ENCODE data around the gene HEPHL1.
"Not testable (repeated sequence)": the region's sequence is repeated elsewhere in the genome, so short reads cannot be mapped to it uniquely, and the experiment has no call there.

Gene HEPHL1, protein sequence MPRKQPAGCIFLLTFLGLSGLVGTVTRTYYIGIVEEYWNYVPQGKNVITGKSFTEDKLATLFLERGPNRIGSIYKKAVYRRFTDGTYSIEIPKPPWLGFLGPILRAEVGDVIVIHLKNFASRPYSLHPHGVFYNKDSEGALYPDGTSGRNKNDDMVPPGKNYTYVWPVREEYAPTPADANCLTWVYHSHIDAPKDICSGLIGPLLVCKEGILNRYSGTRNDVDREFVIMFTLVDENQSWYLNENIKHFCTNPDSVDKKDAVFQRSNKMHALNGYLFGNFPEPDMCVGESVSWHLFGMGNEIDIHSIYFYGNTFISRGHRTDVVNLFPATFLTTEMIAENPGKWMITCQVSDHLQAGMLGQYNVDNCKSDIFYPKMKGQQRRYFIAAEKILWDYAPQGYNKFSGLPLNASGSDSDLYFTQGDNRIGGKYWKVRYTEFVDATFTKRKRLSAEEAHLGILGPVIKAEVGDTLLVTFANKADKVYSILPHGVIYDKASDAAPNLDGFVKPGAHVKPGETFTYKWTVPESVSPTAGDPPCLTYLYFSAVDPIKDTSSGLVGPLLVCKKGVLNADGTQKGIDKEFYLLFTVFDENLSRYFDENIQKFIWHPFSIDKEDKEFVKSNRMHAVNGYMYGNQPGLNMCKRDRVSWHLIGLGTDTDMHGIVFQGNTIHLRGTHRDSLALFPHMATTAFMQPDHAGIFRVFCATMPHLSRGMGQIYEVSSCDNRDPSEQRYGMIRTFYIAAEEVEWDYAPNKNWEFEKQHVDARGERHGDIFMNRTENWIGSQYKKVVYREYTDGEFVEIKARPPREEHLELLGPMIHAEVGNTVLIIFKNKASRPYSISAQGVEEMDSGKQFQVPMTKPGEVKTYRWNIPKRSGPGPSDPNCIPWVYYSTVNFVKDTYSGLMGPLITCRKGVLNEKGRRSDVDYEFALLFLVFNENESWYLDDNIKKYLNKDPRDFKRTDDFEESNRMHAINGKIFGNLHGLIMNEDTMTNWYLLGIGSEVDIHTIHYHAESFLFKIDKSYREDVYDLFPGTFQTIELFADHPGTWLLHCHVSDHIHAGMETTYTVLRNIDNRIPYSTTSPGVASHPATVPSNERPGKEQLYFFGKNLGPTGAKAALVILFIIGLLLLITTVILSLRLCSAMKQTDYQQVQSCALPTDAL

DNA sequence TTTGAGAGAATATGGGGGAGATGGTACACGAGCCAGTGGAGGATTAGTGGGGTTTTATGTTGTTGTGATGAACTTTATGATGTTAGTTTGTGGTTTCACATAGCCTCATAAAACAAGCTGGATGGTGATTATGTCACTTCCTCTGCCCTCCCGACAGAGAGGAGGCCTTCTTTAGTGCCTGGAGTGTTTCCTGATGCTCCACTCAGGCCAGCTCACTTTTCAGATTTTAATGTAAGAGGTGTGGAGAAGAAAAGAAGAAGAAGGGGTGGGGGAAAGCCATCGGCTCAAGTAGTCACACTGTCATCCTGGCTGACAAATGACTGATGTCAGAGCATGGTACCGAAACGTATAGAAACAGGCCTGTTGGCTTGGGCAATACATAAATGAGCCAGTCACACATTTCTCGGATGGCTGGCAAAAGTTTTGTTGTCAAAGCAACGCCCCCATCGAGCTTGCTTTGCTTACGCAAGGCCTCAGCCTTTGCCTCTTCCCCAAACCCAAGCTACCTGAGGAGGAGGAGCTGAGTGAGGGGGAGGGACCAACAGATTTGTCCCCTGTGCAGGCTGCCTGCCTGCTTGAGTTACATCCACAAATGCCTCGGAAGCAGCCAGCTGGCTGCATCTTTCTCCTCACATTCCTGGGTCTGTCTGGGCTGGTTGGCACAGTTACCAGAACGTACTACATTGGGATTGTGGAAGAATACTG is at the start of gene HEPHL1:
HEPHL1 (plus strand) TSS at position 578 of the 705 bp plus-strand sequence; CDS start at position 593, 15 bp downstream.
- TF ChIP-seq, protein P1, sequence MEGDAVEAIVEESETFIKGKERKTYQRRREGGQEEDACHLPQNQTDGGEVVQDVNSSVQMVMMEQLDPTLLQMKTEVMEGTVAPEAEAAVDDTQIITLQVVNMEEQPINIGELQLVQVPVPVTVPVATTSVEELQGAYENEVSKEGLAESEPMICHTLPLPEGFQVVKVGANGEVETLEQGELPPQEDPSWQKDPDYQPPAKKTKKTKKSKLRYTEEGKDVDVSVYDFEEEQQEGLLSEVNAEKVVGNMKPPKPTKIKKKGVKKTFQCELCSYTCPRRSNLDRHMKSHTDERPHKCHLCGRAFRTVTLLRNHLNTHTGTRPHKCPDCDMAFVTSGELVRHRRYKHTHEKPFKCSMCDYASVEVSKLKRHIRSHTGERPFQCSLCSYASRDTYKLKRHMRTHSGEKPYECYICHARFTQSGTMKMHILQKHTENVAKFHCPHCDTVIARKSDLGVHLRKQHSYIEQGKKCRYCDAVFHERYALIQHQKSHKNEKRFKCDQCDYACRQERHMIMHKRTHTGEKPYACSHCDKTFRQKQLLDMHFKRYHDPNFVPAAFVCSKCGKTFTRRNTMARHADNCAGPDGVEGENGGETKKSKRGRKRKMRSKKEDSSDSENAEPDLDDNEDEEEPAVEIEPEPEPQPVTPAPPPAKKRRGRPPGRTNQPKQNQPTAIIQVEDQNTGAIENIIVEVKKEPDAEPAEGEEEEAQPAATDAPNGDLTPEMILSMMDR (IDR thresholded peaks at IDR 0.05; ENCODE audit: insufficient read depth, low read length, missing control alignments): no peak
- CTCF ChIA-PET: interaction anchor here (1.2 to 1.4 kb wide), 2 partner anchors 9 to 100 kb away, joined by 4 read pairs; no protein-coding TSS in a partner anchor
- H3K4me3 ChIP-seq (ENCODE audit: low read depth, low read length): no peak within 1 kb of the TSS
- POLR2A ChIA-PET: no interaction called here
- DNase-seq (ENCODE audit: low read depth, low spot score): no peak

DNA sequence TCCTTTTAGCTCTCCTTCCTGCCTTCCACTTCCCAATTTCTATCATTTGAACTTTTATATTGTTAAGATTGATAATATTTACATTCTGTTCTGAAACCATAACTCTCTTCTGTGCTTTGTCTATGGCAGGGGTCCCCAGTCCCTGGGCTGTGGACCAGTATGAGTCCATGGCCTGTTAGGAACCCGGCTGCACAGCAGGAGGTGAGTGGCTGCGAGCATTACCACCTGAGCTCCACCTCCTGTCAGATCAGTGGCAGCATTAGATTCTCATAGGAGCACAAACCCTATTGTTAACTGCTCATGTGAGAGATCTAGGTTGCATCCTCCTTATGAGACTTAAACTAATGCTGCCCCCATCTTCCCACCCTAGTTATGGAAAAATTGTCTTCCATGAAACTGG is 48.4 kb upstream of the HEPHL1 start:
- TF ChIP-seq, protein P1 (IDR thresholded peaks at IDR 0.05; ENCODE audit: insufficient read depth, low read length, missing control alignments): no peak

DNA sequence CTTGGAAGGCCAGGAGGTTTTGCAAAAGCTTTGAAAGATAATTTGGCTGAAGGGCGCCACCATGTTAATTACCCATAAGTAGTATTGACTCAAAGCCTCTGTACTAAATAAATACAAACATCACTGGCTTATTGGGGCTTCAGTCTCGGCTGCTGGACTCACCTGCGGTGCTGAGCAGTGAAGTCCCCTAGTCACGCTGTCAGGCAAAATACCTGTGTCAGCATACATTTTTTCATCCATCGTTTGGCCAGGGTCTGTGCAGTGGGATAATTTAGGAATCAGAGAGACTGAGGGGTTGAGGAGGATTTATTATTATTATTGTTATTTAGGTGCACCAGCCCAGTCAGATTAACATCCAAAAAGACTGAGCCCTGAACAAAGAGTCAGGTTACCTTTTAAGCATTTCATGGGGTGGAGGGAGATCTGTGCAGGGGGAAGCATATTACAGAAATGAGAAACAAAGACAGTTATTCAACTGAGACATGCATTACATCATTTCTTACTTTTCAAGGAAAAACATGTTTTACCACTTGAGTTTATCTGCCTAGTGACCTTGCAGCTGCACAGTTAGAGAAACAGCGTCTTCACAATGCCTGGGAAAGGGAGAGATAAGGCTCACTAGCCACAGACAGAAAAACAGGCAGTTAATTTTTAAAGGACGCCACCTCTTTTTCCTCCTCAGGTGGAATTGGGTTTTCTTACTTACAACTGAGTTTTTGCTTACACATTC is 47.7 kb upstream of the HEPHL1 start:
- H3K4me3 ChIP-seq (ENCODE audit: low read depth, low read length); POLR2A ChIA-PET; CTCF ChIA-PET; DNase-seq (ENCODE audit: low read depth, low spot score): not testable (repeated sequence)

More for the DNA sequence above, 48.4 kb upstream of the HEPHL1 start:
- no peak for DNase-seq (ENCODE audit: low read depth, low spot score)
- no peak overlapping the region for H3K4me3 ChIP-seq (ENCODE audit: low read depth, low read length)
- CTCF ChIA-PET: no interaction called here
- POLR2A ChIA-PET: no interaction called here

DNA sequence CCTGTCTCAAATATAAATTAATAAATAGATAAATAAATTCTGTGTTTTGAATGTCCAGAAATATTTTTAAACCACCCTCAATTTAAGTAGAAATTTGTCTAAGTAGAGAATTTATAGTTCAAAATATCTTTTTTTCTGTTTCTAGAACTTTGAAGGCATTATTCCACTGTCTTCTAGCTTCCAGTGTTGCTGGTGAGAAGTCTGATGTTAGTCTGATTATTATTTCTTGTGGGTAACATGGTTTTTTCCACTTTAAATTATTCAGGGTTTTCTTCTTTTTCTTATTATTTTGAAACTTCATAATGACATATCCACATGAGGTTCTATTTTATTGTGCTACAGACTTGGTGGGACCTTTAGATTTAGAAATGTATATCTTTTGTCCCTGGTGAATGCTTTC is 46.4 kb upstream of the HEPHL1 start:
- TF ChIP-seq, protein P1 (IDR thresholded peaks at IDR 0.05; ENCODE audit: insufficient read depth, low read length, missing control alignments): no peak
- ChIA-PET POLR2A (no interaction called here), CTCF (interaction anchor here (2.2 kb wide), 1 partner anchor 53 kb away, joined by 6 read pairs; no protein-coding TSS in a partner anchor)
- no peak for DNase-seq (ENCODE audit: low read depth, low spot score)
- no peak overlapping the region for H3K4me3 ChIP-seq (ENCODE audit: low read depth, low read length)

DNA sequence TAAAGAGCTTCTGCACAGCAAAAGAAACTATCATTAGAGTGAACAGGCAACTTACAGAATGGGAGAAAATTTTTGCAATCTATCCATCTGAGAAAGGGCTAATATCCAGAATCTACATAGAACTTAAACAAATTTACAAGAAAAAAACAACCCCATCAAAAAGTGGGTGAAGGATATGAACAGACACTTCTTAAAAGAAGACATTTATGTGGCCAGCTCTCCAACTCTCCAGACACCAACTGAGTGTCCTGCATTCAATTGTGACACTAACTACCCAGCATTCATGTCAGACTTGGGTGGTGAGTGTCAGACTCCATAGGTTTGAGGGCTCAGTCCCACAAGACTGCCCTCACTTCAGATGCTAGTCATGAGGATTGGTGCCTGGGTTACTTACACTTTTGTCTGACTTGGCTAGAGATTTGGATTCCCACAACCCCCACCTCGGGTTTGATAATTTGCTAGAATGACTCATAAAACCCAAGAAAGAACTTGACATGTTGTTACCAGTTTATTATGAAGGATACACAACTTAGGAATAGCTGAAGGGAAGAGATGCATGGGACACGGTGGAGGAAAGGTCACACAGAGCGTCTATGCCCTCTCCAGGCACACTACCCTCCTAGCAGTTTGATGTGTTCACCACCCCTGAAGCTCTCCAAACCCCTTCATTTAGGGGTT is 44.4 kb upstream of the HEPHL1 start:
- CTCF ChIA-PET: interaction anchor here (2.2 kb wide), 1 partner anchor 55 kb away, joined by 6 read pairs; no protein-coding TSS in a partner anchor
- H3K4me3 ChIP-seq (ENCODE audit: low read depth, low read length); POLR2A ChIA-PET; DNase-seq (ENCODE audit: low read depth, low spot score): not testable (repeated sequence)

DNA sequence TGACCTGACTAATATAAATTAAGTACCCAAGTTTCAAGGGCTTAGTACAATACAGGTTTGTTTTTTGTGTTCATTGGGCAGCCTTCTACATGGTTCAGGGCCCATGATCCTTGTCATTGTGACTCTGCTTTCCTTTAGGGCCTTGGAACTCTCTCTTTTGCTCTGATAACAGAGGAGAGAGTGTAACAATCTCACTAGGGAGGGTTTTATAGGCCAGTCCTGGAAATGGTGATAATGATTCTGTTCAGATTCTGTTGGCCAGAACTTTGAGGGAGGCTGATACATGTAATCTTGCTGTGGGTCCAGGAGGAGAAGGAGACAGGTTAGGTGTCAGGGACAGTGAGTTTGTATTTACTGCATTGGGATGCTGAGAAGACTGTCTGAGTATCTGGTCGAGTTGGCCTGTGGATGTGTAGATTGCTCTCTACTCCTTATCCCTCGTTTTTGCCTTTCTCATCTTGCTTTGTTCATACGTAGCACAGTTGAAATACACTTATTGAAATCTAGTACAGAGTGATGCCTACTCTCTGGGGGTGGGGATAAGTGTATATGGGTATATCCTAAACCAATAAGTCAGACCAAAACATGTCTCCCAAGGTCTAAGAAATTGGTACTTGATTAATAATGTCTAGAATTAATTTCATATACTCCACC is 37.5 kb upstream of the HEPHL1 start:
- POLR2A ChIA-PET: no interaction called here
- no peak overlapping the region for H3K4me3 ChIP-seq (ENCODE audit: low read depth, low read length)
- CTCF ChIA-PET: no interaction called here
- TF ChIP-seq, protein P1 (IDR thresholded peaks at IDR 0.05; ENCODE audit: insufficient read depth, low read length, missing control alignments): no peak
- no peak for DNase-seq (ENCODE audit: low read depth, low spot score)

Measured in AG04449 (cell line).